ENCODE measurements around the gene THEM4. TPM values are rescaled to one million over a fixed set of nuclear protein-coding genes. Genes with fewer than 3 reads are reported as not detected.

THEM4 gene
- total and polyA plus RNA-seq, 2 experiments from 2014 or later, result 13.4 to 20.4 TPM

- Histone ChIP-seq H2AFZ (no peak overlapping the region), H3K4me1 (ENCODE audit: insufficient read depth) (peaks cover 21% of the 10 kb centered on the region), H3K27ac (ENCODE audit: low read depth) (no peak overlapping the region), H3K4me3 (no peak overlapping the region), H3K36me3 (ENCODE audit: insufficient read depth) (no peaks in the 10 kb centered on the region), H4K20me1 (replicated peaks; ENCODE audit: insufficient read depth) (no peaks in the 10 kb centered on the region), H3F3A (replicated peaks; ENCODE audit: low read depth) (peaks cover 5% of the 10 kb centered on the region; the same call in 1 of the 2 replicates), H3K27me3 (ENCODE audit: insufficient read depth) (peaks cover 30% of the 10 kb centered on the region), H3K79me2 (replicated peaks; ENCODE audit: insufficient read depth) (no peaks in the 10 kb centered on the region), H3K4me2 (no peak overlapping the region), H3K9me2 (ENCODE audit: insufficient read depth) (no peaks in the 10 kb centered on the region)
- H3K36me3 Mint-ChIP-seq (ENCODE audit: low read depth), result no peaks in the 10 kb centered on the region; the same call in 2 of the 3 replicates
- H3K9me3 Mint-ChIP-seq, result peaks cover 4% of the 10 kb centered on the region; the same call in 2 of the 3 replicates
- peaks cover 30% of the 10 kb centered on the region for H3K4me1 Mint-ChIP-seq
- DNase-seq (ENCODE audit: low spot score) (no peak), ATAC-seq (no peak)
- H3K4me3 Mint-ChIP-seq, result no peak overlapping the region
- peaks cover 33% of the 10 kb centered on the region for H3K27me3 Mint-ChIP-seq (ENCODE audit: insufficient read depth, low read depth, poor library complexity)
- H3K27ac Mint-ChIP-seq, result no peak overlapping the region
- no peak for TF ChIP-seq JUNB (IDR thresholded peaks at IDR 0.05; ENCODE audit: unreplicated experiment)
- no peak for TF ChIP-seq ZNF462 (CRISPR knock-in tag; IDR thresholded peaks at IDR 0.05)
- TF ChIP-seq ETS1 (IDR thresholded peaks at IDR 0.05), result no peak
- TF ChIP-seq EZH2 (IDR thresholded peaks at IDR 0.05; ENCODE audit: low read depth, unreplicated experiment), result no peak
- TF ChIP-seq STAT1 (IDR thresholded peaks at IDR 0.05; ENCODE audit: unreplicated experiment), result no peak
- TF ChIP-seq REST (IDR thresholded peaks at IDR 0.05; ENCODE audit: unreplicated experiment), result no peak
- no peak for TF ChIP-seq CREB1 (CRISPR knock-in tag; IDR thresholded peaks at IDR 0.05; ENCODE audit: low read depth)
- no peak for TF ChIP-seq CTCF (conservative IDR thresholded peaks at IDR 0.05; ENCODE audit: low read depth in 2 of 2)
- TF ChIP-seq POLR2AphosphoS5 (IDR thresholded peaks at IDR 0.05; ENCODE audit: low read depth), result no peak
- TF ChIP-seq NANOG (IDR thresholded peaks at IDR 0.05; ENCODE audit: borderline replicate concordance), result no peak
- TF ChIP-seq ZNF114 (CRISPR knock-in tag; IDR thresholded peaks at IDR 0.05), result no peak
- TF ChIP-seq EZH2phosphoT487 (IDR thresholded peaks at IDR 0.05; ENCODE audit: unreplicated experiment), result no peak
- no peak for TF ChIP-seq ZNF331 (CRISPR knock-in tag; IDR thresholded peaks at IDR 0.05; ENCODE audit: low read depth)
Measured at GRCh38 chr1:151835596-151835995, 73.7 kb downstream of the THEM4 start.
